Tibial artery (tissue), 4 donors: ENCODE results near the gene ROCK2.

Experiments used
- DNase-seq, 2 donors: peaks; one replicate each; pipeline ENCODE4 v3.0.0-alpha.2; 2019
- H3K27ac ChIP-seq, 2 donors: fragments of 200-600 bp; sonication (generic) in 1 of 2; 1 replicate in 1 of 2; 2 replicates in 1 of 2; pipeline ENCODE4 v1.5.1; 2018 to 2019; ENCODE audit warnings: mild to moderate bottlenecking in 1 of 2
- H3K27me3 ChIP-seq, 2 donors: fragments of 200-600 bp; sonication (generic) in 1 of 2; one replicate each; pipeline versions ENCODE4 v1.5.1 to v1.6.0; 2016 to 2019
- H3K36me3 ChIP-seq, 3 donors: fragments of 200-600 bp; sonication (generic) in 2 of 3; one replicate each; pipeline ENCODE4 v1.5.1; 2016 to 2019; ENCODE audit warnings: mild to moderate bottlenecking in 2 of 3
- H3K4me1 ChIP-seq, 4 donors: fragments of 200-600 bp; sonication (generic) in 2 of 4; 1 replicate in 3 of 4; 2 replicates in 1 of 4; pipeline ENCODE4 v1.5.1; 2016 to 2019
- H3K4me3 ChIP-seq, 2 donors: fragments of 200-600 bp; sonication (generic) in 1 of 2; 1 replicate in 1 of 2; 2 replicates in 1 of 2; pipeline ENCODE4 v1.5.1; 2018 to 2019; ENCODE audit warnings: mild to moderate bottlenecking in 2 of 2
- H3K9me3 ChIP-seq, 3 donors: fragments of 200-600 bp; sonication (generic) in 1 of 3; one replicate each; pipeline ENCODE4 v1.5.1; 2016 to 2019
- CTCF ChIP-seq, 2 experiments: fragments of 200-600 bp in 1 of 2; fragments of 450-650 bp in 1 of 2; IDR thresholded peaks; one replicate each; pipeline ENCODE4 v1.5.1; 2017 to 2019; ENCODE audit warnings: antibody characterized with exemption in 2 of 2, mild to moderate bottlenecking in 1 of 2, moderate library complexity in 1 of 2
- intact Hi-C: fragments of 100-400 bp; cut with DNase I; formaldehyde crosslinking; loops from one replicate; pipeline ENCODE4 v1.15.0; 2023; ENCODE audit warnings: low total_unique reads

Gene ROCK2

GRCh38 chr2:11187083-11187619 is 157.3 kb downstream of the ROCK2 start:
- Histone ChIP-seq H3K27me3 (no peaks in the 10 kb centered on the region), H3K27ac (no peak overlapping the region), H3K4me1 (no peaks in the 10 kb centered on the region), H3K36me3 (peaks cover 41 to 70% (median 58%) of the 10 kb centered on the region in 3 donors), H3K9me3 (no peaks in the 10 kb centered on the region), H3K4me3 (no peak overlapping the region)
- no peak for DNase-seq
- intact Hi-C loops: loop anchor here (10.0 kb wide), 1 partner anchor 52 kb away; a partner anchor contains a TSS
- no peak for TF ChIP-seq CTCF (IDR thresholded peaks at IDR 0.05)

GRCh38 chr2:11186145-11186544 is 158.3 kb downstream of the ROCK2 start:
- Histone ChIP-seq H3K9me3 (no peaks in the 10 kb centered on the region), H3K4me3 (no peak overlapping the region), H3K27ac (no peak overlapping the region), H3K27me3 (no peaks in the 10 kb centered on the region), H3K36me3 (peaks cover 43 to 70% (median 57%) of the 10 kb centered on the region in 3 donors), H3K4me1 (no peaks in the 10 kb centered on the region)
- TF ChIP-seq CTCF (IDR thresholded peaks at IDR 0.05): no peak
- intact Hi-C loops: loop anchor here (10.0 kb wide), 1 partner anchor 51 kb away; a partner anchor contains a TSS
- DNase-seq: no peak

DNA sequence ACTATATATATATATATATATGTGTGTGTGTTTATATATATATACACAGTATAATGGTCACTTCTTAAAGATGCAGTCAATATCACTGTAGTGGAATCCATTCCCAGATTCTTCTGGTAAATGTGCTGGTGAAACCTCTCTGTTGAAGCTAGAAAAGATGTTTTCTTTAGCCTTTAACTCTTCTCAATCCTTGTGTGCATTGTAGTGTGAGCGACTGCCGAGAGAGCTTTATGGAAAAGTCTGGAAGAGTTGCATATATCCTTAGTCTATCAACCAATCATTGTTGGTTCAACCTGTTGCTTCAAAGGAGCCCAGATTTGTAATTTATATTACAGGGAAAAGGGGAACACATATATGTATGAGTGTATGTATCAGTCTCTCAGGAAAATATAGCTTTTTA is 161.5 kb downstream of the ROCK2 start:
- TF ChIP-seq CTCF (IDR thresholded peaks at IDR 0.05): no peak
- H3K36me3 ChIP-seq: peaks cover 35 to 63% (median 43%) of the 10 kb centered on the region in 3 donors
- no peak overlapping the region for H3K27ac ChIP-seq
- no peaks in the 10 kb centered on the region for H3K4me1 ChIP-seq
- no peak overlapping the region for H3K4me3 ChIP-seq
- intact Hi-C loops: loop anchor here (10.0 kb wide), 1 partner anchor 48 kb away; a partner anchor contains a TSS
- H3K27me3 ChIP-seq: no peaks in the 10 kb centered on the region
- no peaks in the 10 kb centered on the region for H3K9me3 ChIP-seq
- no peak for DNase-seq

GRCh38 chr2:11180653-11181052 is 163.8 kb downstream of the ROCK2 start:
- DNase-seq: no peak
- Histone ChIP-seq H3K4me1 (no peaks in the 10 kb centered on the region), H3K27me3 (no peaks in the 10 kb centered on the region), H3K4me3 (no peak overlapping the region), H3K36me3 (peaks cover 24 to 47% (median 42%) of the 10 kb centered on the region in 3 donors), H3K27ac (no peak overlapping the region), H3K9me3 (no peaks in the 10 kb centered on the region)
- no peak for TF ChIP-seq CTCF (IDR thresholded peaks at IDR 0.05)
- intact Hi-C loops: loop anchor here (10.0 kb wide), 1 partner anchor 46 kb away; a partner anchor contains a TSS

DNA sequence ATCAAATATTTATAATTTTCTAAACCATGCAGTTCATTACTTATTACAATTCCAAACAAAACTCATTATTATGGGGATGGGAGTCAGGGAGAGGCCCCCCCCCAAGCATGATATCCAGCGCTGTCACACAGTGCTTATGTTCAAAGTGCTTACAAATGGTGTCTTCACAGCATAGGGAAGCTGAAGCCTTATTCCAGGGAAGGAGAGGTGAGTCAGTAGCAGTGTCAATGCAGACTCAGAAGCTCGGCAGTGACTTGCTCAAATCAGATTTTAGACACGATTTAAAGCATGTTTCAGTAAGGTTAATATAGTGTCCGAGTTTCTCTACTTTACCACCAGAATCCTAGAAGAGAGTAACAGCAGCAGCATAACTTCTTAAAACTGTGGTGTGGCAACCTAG is 164.5 kb downstream of the ROCK2 start:
- Histone ChIP-seq H3K27me3 (no peaks in the 10 kb centered on the region), H3K4me3 (no peak overlapping the region), H3K4me1 (no peaks in the 10 kb centered on the region), H3K36me3 (peaks cover 19 to 40% (median 36%) of the 10 kb centered on the region in 3 donors), H3K27ac (no peak overlapping the region), H3K9me3 (no peaks in the 10 kb centered on the region)
- TF ChIP-seq CTCF (IDR thresholded peaks at IDR 0.05): no peak
- intact Hi-C loops: loop anchor here (10.0 kb wide), 1 partner anchor 45 kb away; a partner anchor contains a TSS
- no peak for DNase-seq
